C4-2B (cell line): ENCODE data around the gene CASR.

ENCODE experiments used
- H3K27ac ChIP-seq: fragments of 450-650 bp; 2 replicates; pipeline ENCODE4 v1.5.1; 2017
- ZFX ChIP-seq: fragments of 450-650 bp; IDR thresholded peaks from 2 replicates; pipeline ENCODE4 v1.6.1; 2017
- TF ChIP-seq, protein P1 (sequence below): fragments of 450-650 bp; conservative IDR thresholded peaks from 2 replicates; pipeline ENCODE4 v1.5.1; 2017; ENCODE audit warnings: mild to moderate bottlenecking

CASR gene

DNA sequence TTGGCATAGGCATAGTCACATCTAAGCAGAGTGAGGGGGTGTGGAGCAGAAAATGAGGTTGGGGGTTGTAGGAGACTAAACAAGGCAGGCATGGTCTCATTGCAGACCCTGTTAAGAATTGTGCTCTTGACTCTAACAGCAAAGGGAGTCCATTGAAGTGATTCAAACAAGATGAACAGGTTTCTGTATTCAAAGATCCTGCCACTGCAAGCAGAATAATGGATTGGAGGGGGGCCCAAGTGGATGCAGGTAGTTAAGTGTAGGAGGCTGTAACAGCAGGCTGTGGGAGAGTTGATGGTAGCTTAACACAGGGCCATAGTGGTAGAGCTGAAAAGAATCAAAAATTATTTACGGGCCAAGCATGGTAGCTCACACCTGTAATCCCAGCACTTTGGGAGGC is 34.4 kb downstream of the CASR start:
- TF ChIP-seq ZFX, result no peak
- TF ChIP-seq, protein P1, sequence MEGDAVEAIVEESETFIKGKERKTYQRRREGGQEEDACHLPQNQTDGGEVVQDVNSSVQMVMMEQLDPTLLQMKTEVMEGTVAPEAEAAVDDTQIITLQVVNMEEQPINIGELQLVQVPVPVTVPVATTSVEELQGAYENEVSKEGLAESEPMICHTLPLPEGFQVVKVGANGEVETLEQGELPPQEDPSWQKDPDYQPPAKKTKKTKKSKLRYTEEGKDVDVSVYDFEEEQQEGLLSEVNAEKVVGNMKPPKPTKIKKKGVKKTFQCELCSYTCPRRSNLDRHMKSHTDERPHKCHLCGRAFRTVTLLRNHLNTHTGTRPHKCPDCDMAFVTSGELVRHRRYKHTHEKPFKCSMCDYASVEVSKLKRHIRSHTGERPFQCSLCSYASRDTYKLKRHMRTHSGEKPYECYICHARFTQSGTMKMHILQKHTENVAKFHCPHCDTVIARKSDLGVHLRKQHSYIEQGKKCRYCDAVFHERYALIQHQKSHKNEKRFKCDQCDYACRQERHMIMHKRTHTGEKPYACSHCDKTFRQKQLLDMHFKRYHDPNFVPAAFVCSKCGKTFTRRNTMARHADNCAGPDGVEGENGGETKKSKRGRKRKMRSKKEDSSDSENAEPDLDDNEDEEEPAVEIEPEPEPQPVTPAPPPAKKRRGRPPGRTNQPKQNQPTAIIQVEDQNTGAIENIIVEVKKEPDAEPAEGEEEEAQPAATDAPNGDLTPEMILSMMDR, result no peak
- no peak overlapping the region for H3K27ac ChIP-seq

DNA sequence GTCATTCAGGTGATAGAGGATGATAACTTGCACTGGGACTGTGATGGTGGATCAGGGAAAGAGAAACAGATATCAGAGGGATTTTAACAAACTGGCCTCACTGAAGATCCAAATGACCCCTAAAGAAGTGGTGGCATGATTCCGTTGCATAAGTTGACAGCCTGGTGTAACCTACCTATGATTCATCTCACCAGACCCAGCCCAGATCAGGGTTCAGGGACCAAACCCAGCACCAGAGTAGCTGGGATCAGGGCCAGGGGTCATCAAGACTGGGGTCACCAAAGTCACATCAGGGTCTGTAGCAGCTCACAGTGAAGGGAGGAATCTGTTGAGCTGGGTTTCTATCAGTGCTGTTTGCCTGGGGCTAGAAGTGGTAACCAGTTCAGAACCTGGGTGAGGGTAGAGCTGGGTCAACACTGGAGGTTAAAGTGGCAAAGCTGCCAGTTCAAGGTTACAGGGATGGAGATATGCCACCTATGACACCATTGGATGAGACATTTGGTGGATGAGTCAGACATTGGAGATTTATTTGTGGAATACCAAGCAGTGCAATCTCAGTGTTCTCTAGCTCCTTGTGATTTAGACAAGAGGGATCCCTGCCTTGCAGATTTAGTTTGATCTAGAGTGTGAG is 35.9 kb downstream of the CASR start:
- no peak overlapping the region for H3K27ac ChIP-seq
- TF ChIP-seq ZFX, result no peak

DNA sequence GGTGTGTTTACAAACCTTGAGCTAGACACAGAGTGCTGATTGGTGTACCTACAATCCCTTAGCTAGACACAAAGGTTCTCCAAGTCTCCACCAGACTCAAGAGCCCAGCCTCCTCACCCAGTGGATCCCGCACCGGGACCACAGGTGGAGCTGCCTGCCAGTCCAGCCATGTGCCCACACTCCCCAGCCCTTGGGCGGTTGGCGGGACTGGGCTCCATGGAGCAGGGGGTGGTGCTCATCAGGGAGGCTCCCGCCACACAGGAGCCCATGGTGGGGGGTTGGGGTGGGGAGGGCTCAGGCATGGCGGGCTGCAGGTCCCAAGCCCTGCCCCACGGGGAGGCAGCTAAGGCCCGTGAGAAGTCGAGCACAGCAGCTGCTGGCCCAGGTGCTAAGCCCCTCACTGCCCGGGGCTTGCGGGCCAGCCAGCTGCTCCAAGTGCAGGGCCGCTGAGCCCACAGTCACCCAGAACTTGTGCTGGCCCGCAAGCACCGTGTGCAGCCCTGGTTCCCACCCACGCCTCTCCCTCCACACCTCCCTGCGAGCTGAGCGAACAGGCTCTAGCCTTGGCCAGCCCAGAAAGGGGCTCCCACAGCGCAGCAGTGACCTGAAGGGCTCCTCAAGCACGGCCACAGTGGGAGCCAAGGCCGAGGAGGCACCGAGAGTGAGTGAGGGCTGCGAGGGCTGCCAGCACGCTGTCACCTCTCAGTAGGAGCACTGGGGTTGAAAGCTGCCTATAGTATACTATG is 43.7 kb downstream of the CASR start:
- no peak overlapping the region for H3K27ac ChIP-seq
- no peak for TF ChIP-seq ZFX
- TF ChIP-seq, protein P1, result no peak

DNA sequence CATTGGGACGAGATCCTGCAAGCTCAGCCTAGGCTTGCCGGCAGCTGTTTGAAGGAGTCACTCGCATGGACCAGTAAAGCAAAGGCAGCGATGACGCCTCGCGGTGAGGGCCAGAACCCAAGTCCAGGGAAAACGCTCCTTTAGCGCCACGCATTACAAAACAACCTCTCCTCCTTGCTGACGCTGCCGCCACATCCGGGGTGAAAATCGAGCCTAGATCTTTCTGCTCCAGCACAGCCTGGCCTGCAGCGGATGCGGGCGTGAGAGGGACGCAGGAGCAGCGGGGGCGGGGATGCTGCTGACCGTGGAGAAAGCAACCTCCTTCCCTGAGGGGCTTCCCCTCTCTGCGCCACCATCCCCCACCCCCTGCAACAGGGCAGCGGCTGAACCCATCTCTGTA is 46.7 kb downstream of the CASR start:
- H3K27ac ChIP-seq, result no peak overlapping the region
- no peak for TF ChIP-seq ZFX

DNA sequence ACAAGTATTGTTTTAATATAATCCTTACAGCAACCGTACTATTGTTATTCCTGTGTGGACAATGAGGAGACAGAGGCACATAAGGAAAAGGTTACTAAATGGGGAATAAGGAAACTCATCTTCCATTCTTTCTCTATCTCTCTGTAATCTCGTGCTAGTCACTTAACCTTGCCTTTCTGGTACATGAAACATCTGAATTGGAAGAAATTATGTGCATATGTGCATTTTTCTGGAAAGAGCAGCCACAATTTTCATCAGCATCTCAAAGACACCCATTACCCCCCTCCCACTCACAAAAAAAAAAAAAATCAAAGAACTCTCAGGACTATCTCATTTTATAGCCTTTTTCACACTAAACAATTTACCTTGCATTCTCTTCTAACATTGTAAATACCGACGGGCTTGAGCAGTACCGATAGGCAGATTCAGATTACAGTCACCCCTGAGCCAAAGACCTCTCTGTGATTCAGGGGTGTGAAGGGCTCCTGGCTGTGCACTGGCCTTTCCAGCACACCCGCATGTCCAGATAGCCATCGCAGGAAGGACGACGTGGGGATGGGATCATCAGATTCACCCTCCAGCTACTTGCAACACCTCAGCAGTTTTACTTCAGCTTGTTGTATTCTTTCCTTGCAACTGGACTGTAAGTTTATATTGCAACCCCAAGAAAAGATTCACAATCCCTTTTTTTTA is 48.1 kb downstream of the CASR start:
- TF ChIP-seq, protein P1, result no peak
- no peak for TF ChIP-seq ZFX
- H3K27ac ChIP-seq, result no peak overlapping the region

DNA sequence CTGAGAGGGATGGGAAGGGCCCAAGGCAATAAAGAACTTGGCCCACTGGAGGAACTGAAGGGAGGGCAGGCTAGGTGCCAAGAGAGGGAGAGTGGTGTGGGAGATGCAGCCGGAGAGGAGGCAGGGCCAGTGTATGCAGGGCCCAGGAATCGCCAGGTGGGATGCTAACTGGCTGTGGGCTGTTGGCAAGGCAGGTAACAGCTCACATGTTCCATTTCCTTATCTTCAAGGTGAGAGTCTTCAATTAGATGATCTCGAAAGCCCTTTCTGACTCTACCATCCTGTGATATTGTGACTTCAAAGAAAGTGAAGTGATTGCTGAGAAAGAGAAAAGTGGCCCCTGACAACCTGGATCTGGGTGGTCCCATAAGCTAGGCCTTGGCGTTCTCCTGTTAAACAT is 49.0 kb downstream of the CASR start:
- H3K27ac ChIP-seq, result no peak overlapping the region
- no peak for TF ChIP-seq ZFX
- TF ChIP-seq, protein P1, result no peak

DNA sequence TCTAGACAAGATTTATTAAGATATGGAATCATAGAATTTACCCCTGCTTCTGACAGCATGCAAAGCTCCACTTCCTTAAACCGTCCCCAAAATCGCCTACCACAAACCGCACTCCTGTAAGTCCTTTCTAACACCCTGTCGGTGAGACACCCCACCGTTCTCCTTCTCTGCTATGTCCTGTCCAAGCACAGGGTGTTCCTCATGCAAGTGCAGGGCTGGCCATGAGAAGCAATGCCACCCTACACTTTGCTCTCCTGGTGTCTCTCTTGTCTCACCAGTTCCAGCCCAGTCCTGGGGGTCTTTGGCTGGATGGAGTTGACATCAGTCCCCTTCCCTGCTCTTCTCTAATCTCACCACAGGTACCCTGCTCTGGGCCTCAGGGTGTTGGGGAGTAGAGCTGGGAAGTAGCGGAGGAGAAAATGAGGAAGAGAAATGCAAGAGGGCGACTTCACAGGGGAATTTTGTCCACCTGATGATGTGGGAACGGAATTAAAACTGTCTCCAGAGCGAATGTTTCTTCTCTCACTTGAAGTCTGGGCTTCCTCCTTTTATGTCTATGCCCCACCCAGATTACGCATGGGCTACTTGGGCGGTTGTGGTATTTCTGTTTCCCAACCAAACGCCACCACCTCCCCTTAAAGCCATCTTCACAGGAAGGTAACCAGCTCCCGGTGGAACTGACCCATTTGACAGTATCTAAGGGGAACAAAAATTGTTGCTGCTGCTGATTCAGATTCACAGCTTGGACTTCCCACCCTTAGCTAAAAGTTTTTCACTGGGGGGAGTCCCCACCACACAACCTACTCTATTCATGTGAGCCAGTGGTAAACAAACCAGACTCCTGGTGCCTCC is 49.9 kb downstream of the CASR start:
- H3K27ac ChIP-seq, result no peak overlapping the region
- TF ChIP-seq ZFX, result no peak
- TF ChIP-seq, protein P1, result no peak

DNA sequence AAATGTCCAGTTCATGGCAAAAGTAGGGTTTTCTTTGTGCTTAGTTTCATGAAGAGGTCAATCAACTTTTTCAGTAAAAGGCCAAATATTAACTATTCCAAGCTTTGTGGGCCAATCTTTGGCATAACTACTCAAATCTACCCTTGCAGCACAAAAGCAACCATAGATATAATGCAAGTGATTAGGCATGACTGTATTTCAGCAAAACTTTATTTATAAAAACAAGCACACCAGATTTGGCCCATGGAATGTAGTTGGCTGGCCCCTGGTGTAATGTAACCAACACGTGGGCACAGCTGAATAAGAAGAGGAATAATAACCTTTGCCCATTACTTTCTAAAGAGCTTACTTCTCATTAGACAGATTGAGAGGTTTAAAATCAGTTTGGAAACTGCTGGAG is 50.6 kb downstream of the CASR start:
- H3K27ac ChIP-seq, result no peak overlapping the region
- TF ChIP-seq, protein P1, result no peak
- TF ChIP-seq ZFX, result no peak
